Heart left ventricle (tissue), 16 donors: ENCODE measurements around the gene SPTLC3. TPM values are rescaled to one million over a fixed set of nuclear protein-coding genes. Genes with fewer than 3 reads are reported as not detected.

Source experiments
- ATAC-seq, 4 donors: fragments of 200-7000 bp; cut with Tn5 transposase; one replicate each; pipeline ENCODE4 v1.9.1; 2020 to 2022; ENCODE audit warnings: moderate library complexity in 4 of 4, mild to moderate bottlenecking in 3 of 4, moderate number of reproducible peaks in 1 of 4
- DNase-seq, 5 donors: peaks; one replicate each; pipeline ENCODE4 v3.0.0-alpha.2; 2020
- H3K27ac ChIP-seq, 12 donors: fragments of 200-600 bp; sonication (generic) in 4 of 12; one replicate each; pipeline versions ENCODE4 v1.5.0 to v1.8.0; 2016 to 2022; ENCODE audit warnings: mild to moderate bottlenecking in 2 of 12
- H3K27me3 ChIP-seq, 9 donors: fragments of 200-600 bp; sonication (generic) in 2 of 9; one replicate each; pipeline versions ENCODE4 v1.5.1 to v1.8.0; 2016 to 2022; ENCODE audit warnings: mild to moderate bottlenecking in 3 of 9
- H3K36me3 ChIP-seq, 9 donors: fragments of 200-600 bp; sonication (generic) in 2 of 9; one replicate each; pipeline versions ENCODE4 v1.5.0 to v1.8.0; 2018 to 2022; ENCODE audit warnings: mild to moderate bottlenecking in 2 of 9
- H3K4me1 ChIP-seq, 12 donors: fragments of 200-600 bp; sonication (generic) in 4 of 12; one replicate each; pipeline versions ENCODE4 v1.5.0 to v1.8.0; 2016 to 2022; ENCODE audit warnings: mild to moderate bottlenecking in 3 of 12
- H3K4me3 ChIP-seq, 12 donors: fragments of 200-600 bp; sonication (generic) in 4 of 12; one replicate each; pipeline versions ENCODE4 v1.5.0 to v1.8.0; 2017 to 2022; ENCODE audit warnings: mild to moderate bottlenecking in 9 of 12, moderate library complexity in 4 of 12
- H3K9me3 ChIP-seq, 12 donors: fragments of 200-600 bp; sonication (generic) in 4 of 12; one replicate each; pipeline versions ENCODE4 v1.5.0 to v1.8.0; 2016 to 2022; ENCODE audit warnings: mild to moderate bottlenecking in 1 of 12
- CTCF ChIP-seq, 12 donors: fragments of 200-600 bp; sonication (generic) in 4 of 12; IDR thresholded peaks; one replicate each; pipeline versions ENCODE4 v1.5.0 to v1.8.0; 2018 to 2022; ENCODE audit warnings: antibody characterized with exemption in 12 of 12, mild to moderate bottlenecking in 5 of 12
- POLR2A ChIP-seq, 2 donors: fragments of 450-650 bp; IDR thresholded peaks; one replicate each; pipeline ENCODE4 v1.6.1; 2017; ENCODE audit warnings: antibody characterized with exemption in 2 of 2, mild to moderate bottlenecking in 2 of 2, moderate library complexity in 2 of 2
- WGBS, 4 donors: extraction: QIAGEN DNeasy Blood & Tissue Kit in 2 of 4; methylation state at CpG; one replicate each; pipeline versions ENCODE4 v1.1.5 to v1.1.7; 2013 to 2018; 5-methylcytosine and 5-hydroxymethylcytosine counted together
- intact Hi-C, 10 donors: fragments of 100-400 bp; cut with DNase I; formaldehyde crosslinking; loops; one replicate each; pipeline versions ENCODE4 v1.11.1 to v1.14.2; 2022
- polyA plus RNA-seq, 2 donors: library from polyadenylated mRNA; stranded (reverse); fragments of 200-250 nt; gene quantifications; one replicate each; pipeline ENCODE4 v1.2.3, GENCODE V29; 2013
- total RNA-seq, 9 donors: library from RNA; depleted of rRNA in 2 of 9; stranded (reverse); fragments of >200 nt in 2 of 9; fragmentation: NEBNext Ultra II Directional in 3 of 9; extraction: Animal tissue kit (Norgen Biotek cat#: 25700) in 3 of 9; gene quantifications; one replicate each; pipeline versions ENCODE4 v1.1.0 to v1.2.4, GENCODE V29; 2016 to 2023
- donor health status: ischemic (EF 13 %, LVEDD 7.1; RV severe dilation, severe dysfunction).
- donor health status: healthy with polysubstance abuse.
- donor health status: DM: no; HTN: yes; CAD: no.
- donor health status: DM: no; HTN: no; CAD: no.
- donor health status: ischemic (EF 25% LVEDD 6.9; RV normal size, moderate dysfunction).
- donor health status: ischemic (EF 25% LVEDD 5.7; RV mildly dilated, moderate dysfunction).
- donor health status: healthy.
- donor health status: DM: yes; HTN: yes; CAD: no.
- donor health status: ischemic (EF 35%, LVEDD 5.7; RV mildly dilated, moderate dysfunction).
- donor health status: nonischemic (EF 11% LVEDD 7.7; RV severe dilation, severe dysfunction).
- donor health status: DM: yes; HTN: yes; CAD: no.
- donor health status: PGD.
- donor health status: ischemic (EF 29% LVEDD 5.4; RV normal size, mild dysfunction).
- donor health status: nonischemic (EF 23%, LVEDD 6.1; RV moderate dilation, normal function).

SPTLC3 gene
- total and polyA plus RNA-seq, 11 donors = 0.57 to 15.4 (median 6.0) TPM

GRCh38 chr20:13118676-13119075 is 109.9 kb downstream of the SPTLC3 start:
- no peak overlapping the region for H3K27ac ChIP-seq
- no peaks in the 10 kb centered on the region for H3K27me3 ChIP-seq
- H3K9me3 ChIP-seq = no peaks in the 10 kb centered on the region
- H3K4me3 ChIP-seq = no peak overlapping the region
- H3K4me1 ChIP-seq = no peaks in the 10 kb centered on the region
- whole genome bisulfite sequencing, 4 donors = 89 to 96% (median 91%) methylated on average over 1 of the region's 1 CpG
- ATAC-seq (no peak), DNase-seq (no peak)
- peaks cover 0 to 2% (median 0%) of the 10 kb centered on the region in 9 donors for H3K36me3 ChIP-seq
- TF ChIP-seq CTCF (IDR thresholded peaks at IDR 0.05) (no peak), POLR2A (IDR thresholded peaks at IDR 0.05) (no peak)
- intact Hi-C loops = loop anchor here (1.0 to 10.0 kb wide), 14 partner anchors 144 to 936 kb away; no protein-coding TSS in a partner anchor

- peak in 1 of 5 donors; percentile 17 for DNase-seq
- WGBS, 4 donors = 18 to 19% (median 19%) methylated on average over 6 of the region's 6 CpGs
Measured at GRCh38 chr20:13119583-13119982, 110.8 kb downstream of the SPTLC3 start.

GRCh38 chr20:13120471-13120870 is 111.7 kb downstream of the SPTLC3 start:
- DNase-seq (no peak), ATAC-seq (no peak)
- Histone ChIP-seq H3K9me3 (no peaks in the 10 kb centered on the region), H3K27me3 (no peaks in the 10 kb centered on the region), H3K4me3 (no peak overlapping the region), H3K4me1 (no peaks in the 10 kb centered on the region), H3K27ac (no peak overlapping the region), H3K36me3 (no peaks in the 10 kb centered on the region)
- TF ChIP-seq CTCF (IDR thresholded peaks at IDR 0.05) (no peak), POLR2A (IDR thresholded peaks at IDR 0.05) (no peak)
- WGBS, 4 donors = 45 to 62% (median 58%) methylated on average over 1 of the region's 1 CpG
- intact Hi-C loops = loop anchor here in 9 of 10 donors (2.0 to 10.0 kb wide), 7 partner anchors 142 to 634 kb away; no protein-coding TSS in a partner anchor

More at GRCh38 chr20:13119583-13119982, 110.8 kb downstream of the SPTLC3 start:
- H3K4me1 ChIP-seq = no peaks in the 10 kb centered on the region
- ATAC-seq = peak in 3 of 4 donors; percentile 72 to 83 (median 72)
- H3K36me3 ChIP-seq = no peaks in the 10 kb centered on the region
- no peak overlapping the region for H3K4me3 ChIP-seq
- TF ChIP-seq POLR2A (IDR thresholded peaks at IDR 0.05) = no peak
- TF ChIP-seq CTCF (IDR thresholded peaks at IDR 0.05) = peak; percentile 80 to 91 (median 86)
- no peaks in the 10 kb centered on the region for H3K9me3 ChIP-seq
- H3K27ac ChIP-seq = no peak overlapping the region
- intact Hi-C loops = loop anchor here (1.0 to 10.0 kb wide), 14 partner anchors 143 to 935 kb away; no protein-coding TSS in a partner anchor
- H3K27me3 ChIP-seq = no peaks in the 10 kb centered on the region

- intact Hi-C loops = loop anchor here in 9 of 10 donors (2.0 to 10.0 kb wide), 7 partner anchors 140 to 633 kb away; no protein-coding TSS in a partner anchor
- Histone ChIP-seq H3K9me3 (no peaks in the 10 kb centered on the region), H3K4me3 (no peak overlapping the region), H3K36me3 (no peaks in the 10 kb centered on the region), H3K4me1 (no peaks in the 10 kb centered on the region), H3K27ac (no peak overlapping the region), H3K27me3 (no peaks in the 10 kb centered on the region)
- 88 to 89% (median 89%) methylated on average over 5 of the region's 5 CpGs for WGBS, 4 donors
- no peak for ATAC-seq
- no peak for DNase-seq
- TF ChIP-seq CTCF (IDR thresholded peaks at IDR 0.05) (no peak), POLR2A (IDR thresholded peaks at IDR 0.05) (no peak)
Measured at GRCh38 chr20:13121840-13122515, 113.2 kb downstream of the SPTLC3 start.
